GM18498 (cell line): ENCODE data around the gene CHD9NB.
A peak's percentile ranks its signal among the peaks of the same experiment; 100 is the strongest.
"Not testable (repeated sequence)": the region's sequence is repeated elsewhere in the genome, so short reads cannot be mapped to it uniquely, and the experiment has no call there.

ENCODE experiments used
- ATAC-seq: cut with Tn5 transposase; IDR thresholded peaks from one replicate; pipeline ENCODE4 v1.9.1; 2021; ENCODE audit warnings: mild to moderate bottlenecking, moderate library complexity; ENCODE audit not compliant: unreplicated experiment

The CHD9NB gene

GRCh38 chr16:53058441-53058840, 5.7 kb upstream of the CHD9NB start:
- no peak for ATAC-seq

GRCh38 chr16:53057658-53058057, 5.0 kb upstream of the CHD9NB start:
- ATAC-seq: no peak

- ATAC-seq: no peak
Observed at GRCh38 chr16:53056392-53056881, 3.7 kb upstream of the CHD9NB start.

GRCh38 chr16:53055541-53056391, 3.1 kb upstream of the CHD9NB start:
- no peak for ATAC-seq

- ATAC-seq: peak; percentile 82
Observed at GRCh38 chr16:53054670-53055485, 2.2 kb upstream of the CHD9NB start, which contains the start of gene CHD9. Gene CHD9 (plus strand): TSS chr16:53054991. CDS start chr16:53156090, 101,099 bp downstream.

GRCh38 chr16:53053967-53054669, 1.4 kb upstream of the CHD9NB start:
- ATAC-seq: peak; percentile 42

- ATAC-seq: not testable (repeated sequence)
Observed at GRCh38 chr16:53051255-53051654, 1.4 kb downstream of the CHD9NB start.

GRCh38 chr16:53048139-53048915, 4.4 kb downstream of the CHD9NB start:
- ATAC-seq: no peak

- not testable (repeated sequence) for ATAC-seq
Observed at GRCh38 chr16:53047515-53047914, 5.2 kb downstream of the CHD9NB start.

GRCh38 chr16:53045341-53046220, 7.1 kb downstream of the CHD9NB start:
- no peak for ATAC-seq

GRCh38 chr16:53043986-53044601, 8.6 kb downstream of the CHD9NB start:
- ATAC-seq: no peak

GRCh38 chr16:53043428-53043831, 9.3 kb downstream of the CHD9NB start:
- no peak for ATAC-seq

- no peak for ATAC-seq
Observed at GRCh38 chr16:53042235-53042701, 10.4 kb downstream of the CHD9NB start.

GRCh38 chr16:53041320-53042051, 11.2 kb downstream of the CHD9NB start:
- ATAC-seq: peak; percentile 71

GRCh38 chr16:53040788-53041187, 11.9 kb downstream of the CHD9NB start:
- ATAC-seq: no peak

- not testable (repeated sequence) for ATAC-seq
Observed at GRCh38 chr16:53036711-53037110, 16.0 kb downstream of the CHD9NB start.

- ATAC-seq: no peak
Observed at GRCh38 chr16:53036066-53036465, 16.6 kb downstream of the CHD9NB start.
